Neuron (in vitro differentiated cells): ENCODE measurements around the gene LRRC8D.

Source experiments
- H2AFZ ChIP-seq: one replicate; pipeline ENCODE4 v1.6.1; 2013; ENCODE audit warnings: low read depth, mild to moderate bottlenecking, inconsistent platforms, low read length, moderate library complexity
- H3K27me3 ChIP-seq: one replicate; pipeline ENCODE4 v1.6.1; 2013; ENCODE audit warnings: low read length; ENCODE audit not compliant: insufficient read depth
- H3K36me3 ChIP-seq: one replicate; pipeline ENCODE4 v1.6.1; 2013; ENCODE audit warnings: low read length; ENCODE audit not compliant: insufficient read depth
- H3K4me1 ChIP-seq: one replicate; pipeline ENCODE4 v1.6.1; 2013; ENCODE audit warnings: low read length; ENCODE audit not compliant: insufficient read depth
- H3K4me3 ChIP-seq: 2 replicates; pipeline ENCODE4 v1.5.1; 2013; ENCODE audit warnings: mild to moderate bottlenecking, low read length, moderate library complexity
- H3K9me3 ChIP-seq: one replicate; pipeline ENCODE4 v1.6.1; 2013; ENCODE audit warnings: low read length

The LRRC8D gene

GRCh38 chr1:89844241-89844807, 23.5 kb downstream of the LRRC8D start:
- Histone ChIP-seq H3K36me3 (peaks cover 71% of the 10 kb centered on the region), H3K9me3 (no peaks in the 10 kb centered on the region), H3K27me3 (no peaks in the 10 kb centered on the region), H2AFZ (no peak overlapping the region), H3K4me3 (no peak overlapping the region), H3K4me1 (peaks cover 8% of the 10 kb centered on the region)

- Histone ChIP-seq H3K4me1 (peaks cover 4% of the 10 kb centered on the region), H3K4me3 (no peak overlapping the region), H3K9me3 (no peaks in the 10 kb centered on the region), H3K27me3 (no peaks in the 10 kb centered on the region), H3K36me3 (peaks cover 72% of the 10 kb centered on the region), H2AFZ (no peak overlapping the region)
Observed at GRCh38 chr1:89844860-89845259, 24.0 kb downstream of the LRRC8D start.

GRCh38 chr1:89847191-89847729, 26.4 kb downstream of the LRRC8D start:
- Histone ChIP-seq H3K4me1 (no peaks in the 10 kb centered on the region), H3K4me3 (no peak overlapping the region), H3K9me3 (no peaks in the 10 kb centered on the region), H2AFZ (no peak overlapping the region), H3K36me3 (peaks cover 84% of the 10 kb centered on the region), H3K27me3 (no peaks in the 10 kb centered on the region)

GRCh38 chr1:89850844-89851415, 30.1 kb downstream of the LRRC8D start:
- no peak overlapping the region for H3K4me3 ChIP-seq
- no peaks in the 10 kb centered on the region for H3K4me1 ChIP-seq
- H3K27me3 ChIP-seq = no peaks in the 10 kb centered on the region
- H2AFZ ChIP-seq = no peak overlapping the region
- no peaks in the 10 kb centered on the region for H3K9me3 ChIP-seq
- peaks cover 83% of the 10 kb centered on the region for H3K36me3 ChIP-seq

GRCh38 chr1:89854140-89854539, 33.3 kb downstream of the LRRC8D start:
- Histone ChIP-seq H3K36me3 (peaks cover 67% of the 10 kb centered on the region), H3K27me3 (no peaks in the 10 kb centered on the region)

GRCh38 chr1:89855413-89856123, 34.7 kb downstream of the LRRC8D start:
- Histone ChIP-seq H3K27me3 (no peaks in the 10 kb centered on the region), H3K4me3 (no peak overlapping the region), H2AFZ (no peak overlapping the region), H3K4me1 (no peaks in the 10 kb centered on the region), H3K36me3 (peaks cover 64% of the 10 kb centered on the region), H3K9me3 (no peaks in the 10 kb centered on the region)

More at GRCh38 chr1:89854140-89854539, 33.3 kb downstream of the LRRC8D start:
- Histone ChIP-seq H3K4me1 (no peaks in the 10 kb centered on the region), H2AFZ (no peak overlapping the region), H3K4me3 (no peak overlapping the region), H3K9me3 (no peaks in the 10 kb centered on the region)

GRCh38 chr1:89863165-89863830, 42.5 kb downstream of the LRRC8D start:
- H2AFZ ChIP-seq = no peak overlapping the region
- no peaks in the 10 kb centered on the region for H3K27me3 ChIP-seq
- H3K36me3 ChIP-seq = peaks cover 62% of the 10 kb centered on the region
- H3K4me3 ChIP-seq = no peak overlapping the region
- H3K9me3 ChIP-seq = no peaks in the 10 kb centered on the region
- peaks cover 23% of the 10 kb centered on the region for H3K4me1 ChIP-seq

GRCh38 chr1:89865498-89866382, 44.9 kb downstream of the LRRC8D start:
- Histone ChIP-seq H3K4me1 (peaks cover 23% of the 10 kb centered on the region), H3K9me3 (peaks cover 4% of the 10 kb centered on the region), H3K36me3 (peaks cover 69% of the 10 kb centered on the region), H3K27me3 (no peaks in the 10 kb centered on the region), H2AFZ (no peak overlapping the region), H3K4me3 (no peak overlapping the region)

- no peaks in the 10 kb centered on the region for H3K27me3 ChIP-seq
- H3K4me3 ChIP-seq = no peak overlapping the region
- peaks cover 66% of the 10 kb centered on the region for H3K36me3 ChIP-seq
- H2AFZ ChIP-seq = no peak overlapping the region
- peaks cover 23% of the 10 kb centered on the region for H3K4me1 ChIP-seq
- H3K9me3 ChIP-seq = peaks cover 4% of the 10 kb centered on the region
Observed at GRCh38 chr1:89866568-89866967, 45.7 kb downstream of the LRRC8D start.

GRCh38 chr1:89870998-89871397, 50.2 kb downstream of the LRRC8D start:
- Histone ChIP-seq H3K36me3 (peaks cover 55% of the 10 kb centered on the region), H3K27me3 (no peaks in the 10 kb centered on the region), H3K4me3 (no peak overlapping the region), H2AFZ (no peak overlapping the region), H3K9me3 (peaks cover 4% of the 10 kb centered on the region), H3K4me1 (peaks cover 16% of the 10 kb centered on the region)

GRCh38 chr1:89871768-89872473, 51.1 kb downstream of the LRRC8D start:
- H3K4me3 ChIP-seq = no peak overlapping the region
- H3K27me3 ChIP-seq = no peaks in the 10 kb centered on the region
- peaks cover 4% of the 10 kb centered on the region for H3K9me3 ChIP-seq
- peaks cover 12% of the 10 kb centered on the region for H3K4me1 ChIP-seq
- H2AFZ ChIP-seq = no peak overlapping the region
- H3K36me3 ChIP-seq = peaks cover 56% of the 10 kb centered on the region

- Histone ChIP-seq H2AFZ (no peak overlapping the region), H3K27me3 (no peaks in the 10 kb centered on the region), H3K36me3 (peaks cover 54% of the 10 kb centered on the region), H3K4me1 (peaks cover 12% of the 10 kb centered on the region), H3K9me3 (peaks cover 4% of the 10 kb centered on the region), H3K4me3 (no peak overlapping the region)
Observed at GRCh38 chr1:89872567-89872966, 51.7 kb downstream of the LRRC8D start.
